Thoracic aorta (tissue), 2 donors: ENCODE data around the gene PDZRN4. TPM values are rescaled to one million over a fixed set of nuclear protein-coding genes. Genes with fewer than 3 reads are reported as not detected.

ENCODE experiments used
- ATAC-seq: fragments of 150-250 bp; one replicate; pipeline ENCODE4 v1.8.0; 2017; ENCODE audit warnings: low read depth; ENCODE audit not compliant: insufficient number of reproducible peaks, low FRiP score
- DNase-seq: peaks from one replicate; pipeline ENCODE4 v3.0.0-alpha.2; 2020; ENCODE audit warnings: low spot score
- H3K27ac ChIP-seq, 2 donors: fragments of 200-600 bp; sonication (generic); 1 replicate in 1 of 2; 2 replicates in 1 of 2; pipeline ENCODE4 v1.5.1; 2016; ENCODE audit warnings: mild to moderate bottlenecking in 2 of 2, moderate library complexity in 2 of 2
- H3K27me3 ChIP-seq: fragments of 200-600 bp; sonication (generic); replicated peaks from 2 replicates; pipeline ENCODE4 v1.6.0; 2016; ENCODE audit warnings: mild to moderate bottlenecking; ENCODE audit not compliant: insufficient read depth
- H3K36me3 ChIP-seq: fragments of 200-600 bp; sonication (generic); one replicate; pipeline ENCODE4 v1.5.1; 2016
- H3K4me1 ChIP-seq, 2 donors: fragments of 200-600 bp; sonication (generic); 1 replicate in 1 of 2; 2 replicates in 1 of 2; pipeline versions ENCODE4 v1.5.1 to v1.6.0; 2016; ENCODE audit warnings: low read depth in 2 of 2, mild to moderate bottlenecking in 1 of 2; ENCODE audit not compliant: control insufficient read depth in 1 of 2
- H3K4me3 ChIP-seq: fragments of 200-600 bp; sonication (generic); 2 replicates; pipeline ENCODE4 v1.5.1; 2016; ENCODE audit warnings: mild to moderate bottlenecking
- H3K9me3 ChIP-seq: fragments of 200-600 bp; sonication (generic); 2 replicates; pipeline ENCODE4 v1.5.1; 2016
- CTCF ChIP-seq: fragments of 200-600 bp; sonication (generic); IDR thresholded peaks from one replicate; pipeline ENCODE4 v1.5.1; 2019; ENCODE audit warnings: antibody characterized with exemption
- total RNA-seq, 2 donors: library from RNA; depleted of rRNA; stranded (reverse); fragments of >200 nt; gene quantifications; one replicate each; pipeline versions ENCODE4 v1.1.0 to v1.2.3, GENCODE V29; 2016

Gene PDZRN4
- total RNA-seq, 2 donors from 2014 or later = 6.1 to 12.5 TPM

GRCh38 chr12:41564816-41565215, 376.7 kb downstream of the PDZRN4 start:
- DNase-seq (no peak), ATAC-seq (no peak)
- Histone ChIP-seq H3K9me3 (no peaks in the 10 kb centered on the region), H3K4me3 (no peak overlapping the region), H3K4me1 (no peaks in the 10 kb centered on the region), H3K36me3 (peaks cover 3% of the 10 kb centered on the region), H3K27me3 (no peaks in the 10 kb centered on the region), H3K27ac (no peak overlapping the region)
- no peak for TF ChIP-seq CTCF

GRCh38 chr12:41566703-41567102, 378.6 kb downstream of the PDZRN4 start:
- TF ChIP-seq CTCF = no peak
- DNase-seq = no peak
- ATAC-seq = no peak
- Histone ChIP-seq H3K36me3 (peaks cover 3% of the 10 kb centered on the region), H3K4me3 (no peak overlapping the region), H3K27me3 (no peaks in the 10 kb centered on the region), H3K27ac (no peak overlapping the region), H3K9me3 (no peaks in the 10 kb centered on the region), H3K4me1 (no peaks in the 10 kb centered on the region)

GRCh38 chr12:41573445-41573844, 385.3 kb downstream of the PDZRN4 start:
- Histone ChIP-seq H3K4me1 (no peaks in the 10 kb centered on the region), H3K9me3 (no peaks in the 10 kb centered on the region), H3K27me3 (no peaks in the 10 kb centered on the region), H3K36me3 (no peaks in the 10 kb centered on the region), H3K27ac (no peak overlapping the region), H3K4me3 (no peak overlapping the region)
- no peak for ATAC-seq
- no peak for DNase-seq
- no peak for TF ChIP-seq CTCF

- DNase-seq = no peak
- Histone ChIP-seq H3K9me3 (no peaks in the 10 kb centered on the region), H3K36me3 (no peaks in the 10 kb centered on the region), H3K27ac (no peak overlapping the region), H3K27me3 (no peaks in the 10 kb centered on the region), H3K4me3 (no peak overlapping the region), H3K4me1 (no peaks in the 10 kb centered on the region)
- TF ChIP-seq CTCF = no peak
- ATAC-seq = no peak
Observed at GRCh38 chr12:41576925-41577324, 388.8 kb downstream of the PDZRN4 start.

GRCh38 chr12:41577995-41578394, 389.9 kb downstream of the PDZRN4 start:
- no peaks in the 10 kb centered on the region for H3K36me3 ChIP-seq
- no peaks in the 10 kb centered on the region for H3K27me3 ChIP-seq
- H3K4me1 ChIP-seq = no peaks in the 10 kb centered on the region
- no peak for ATAC-seq
- H3K9me3 ChIP-seq = no peaks in the 10 kb centered on the region
- no peak overlapping the region for H3K27ac ChIP-seq
- no peak for DNase-seq
- H3K4me3 ChIP-seq = no peak overlapping the region
- TF ChIP-seq CTCF = no peak
